HEK293 (cell line): ENCODE measurements around the gene NKAPL.

Experiments used
- EGR2 ChIP-seq: fragments of 450-650 bp; formaldehyde crosslinking; IDR thresholded peaks from 2 replicates; pipeline ENCODE4 v1.5.1; 2016; ENCODE audit warnings: low read depth, missing biosample characterization, missing genetic modification characterization
- HOXD13 ChIP-seq: sonication (generic); formaldehyde crosslinking; IDR thresholded peaks from 2 replicates; pipeline ENCODE4 v1.8.0; 2022; ENCODE audit warnings: missing genetic modification reagents, borderline replicate concordance
- PRDM6 ChIP-seq: fragments of 450-650 bp; formaldehyde crosslinking; IDR thresholded peaks from 2 replicates; pipeline ENCODE4 v1.5.1; 2017; ENCODE audit warnings: missing biosample characterization, missing genetic modification characterization
- RBAK ChIP-seq: fragments of 450-650 bp; formaldehyde crosslinking; IDR thresholded peaks from 2 replicates; pipeline ENCODE4 v1.5.1; 2016; ENCODE audit warnings: missing biosample characterization, missing genetic modification characterization
- SALL2 ChIP-seq: fragments of 450-650 bp; formaldehyde crosslinking; IDR thresholded peaks from 2 replicates; pipeline ENCODE4 v1.5.0; 2017; ENCODE audit warnings: missing biosample characterization, mild to moderate bottlenecking, missing genetic modification characterization, borderline replicate concordance
- YY2 ChIP-seq: fragments of 450-650 bp; formaldehyde crosslinking; IDR thresholded peaks from 2 replicates; pipeline ENCODE4 v1.5.1; 2016; ENCODE audit warnings: missing biosample characterization, missing genetic modification characterization
- ZBTB11 ChIP-seq: fragments of 450-650 bp; formaldehyde crosslinking; conservative IDR thresholded peaks from 2 replicates; pipeline ENCODE4 v1.5.1; 2016; ENCODE audit warnings: low read depth, missing biosample characterization, missing genetic modification characterization
- ZFHX2 ChIP-seq: fragments of 450-650 bp; formaldehyde crosslinking; conservative IDR thresholded peaks from 2 replicates; pipeline ENCODE4 v1.5.1; 2016; ENCODE audit warnings: missing biosample characterization, missing genetic modification characterization
- ZFP41 ChIP-seq: fragments of 450-650 bp; formaldehyde crosslinking; IDR thresholded peaks from 2 replicates; pipeline ENCODE4 v1.5.1; 2016; ENCODE audit warnings: missing biosample characterization, missing genetic modification characterization, borderline replicate concordance
- ZNF133 ChIP-seq: fragments of 450-650 bp; formaldehyde crosslinking; IDR thresholded peaks from 2 replicates; pipeline ENCODE4 v1.5.1; 2016; ENCODE audit warnings: missing biosample characterization, missing genetic modification characterization
- ZNF157 ChIP-seq: fragments of 450-650 bp; formaldehyde crosslinking; IDR thresholded peaks from 2 replicates; pipeline ENCODE4 v1.5.1; 2016; ENCODE audit warnings: missing biosample characterization, missing genetic modification characterization
- ZNF24 ChIP-seq: fragments of 450-650 bp; formaldehyde crosslinking; IDR thresholded peaks from 2 replicates; pipeline ENCODE4 v1.5.1; 2016; ENCODE audit warnings: missing biosample characterization, missing genetic modification characterization
- ZNF26 ChIP-seq: fragments of 450-650 bp; formaldehyde crosslinking; IDR thresholded peaks from 2 replicates; pipeline ENCODE4 v1.5.1; 2016; ENCODE audit warnings: missing biosample characterization, missing genetic modification characterization
- ZNF580 ChIP-seq: fragments of 450-650 bp; formaldehyde crosslinking; IDR thresholded peaks from 2 replicates; pipeline ENCODE4 v1.5.1; 2016; ENCODE audit warnings: missing biosample characterization, missing genetic modification characterization
- ZNF624 ChIP-seq: fragments of 450-650 bp; formaldehyde crosslinking; IDR thresholded peaks from 2 replicates; pipeline ENCODE4 v1.5.1; 2017; ENCODE audit warnings: missing biosample characterization, missing genetic modification characterization
- ZNF639 ChIP-seq: fragments of 450-650 bp; formaldehyde crosslinking; IDR thresholded peaks from 2 replicates; pipeline ENCODE4 v1.5.1; 2016; ENCODE audit warnings: missing biosample characterization, missing genetic modification characterization
- ZNF785 ChIP-seq: fragments of 450-650 bp; formaldehyde crosslinking; IDR thresholded peaks from 2 replicates; pipeline ENCODE4 v1.5.1; 2016; ENCODE audit warnings: missing biosample characterization, missing genetic modification characterization
- ZNF830 ChIP-seq: fragments of 450-650 bp; IDR thresholded peaks from 2 replicates; pipeline ENCODE4 v1.5.0; 2018; ENCODE audit warnings: missing biosample characterization, missing genetic modification characterization, low read depth, mild to moderate bottlenecking, moderate library complexity
- ZXDB ChIP-seq: fragments of 450-650 bp; formaldehyde crosslinking; IDR thresholded peaks from 2 replicates; pipeline ENCODE4 v1.5.1; 2016; ENCODE audit warnings: missing biosample characterization, missing genetic modification characterization

NKAPL gene

GRCh38 chr6:28252009-28252975 lies 6.8 kb upstream of the NKAPL start, which contains the start of gene ZKSCAN4 (continued):
- TF ChIP-seq EGR2 (tag by site-specific recombination) = no peak
- TF ChIP-seq ZXDB = peak; percentile 69; the same call in 1 of the 2 replicates
- TF ChIP-seq ZNF26 (tag by site-specific recombination) = no peak
- TF ChIP-seq ZNF830 (tag by site-specific recombination) = no peak
- no peak for TF ChIP-seq HOXD13 (CRISPR knock-in tag)
- TF ChIP-seq RBAK (tag by site-specific recombination) = no peak
- no peak for TF ChIP-seq ZNF133 (tag by site-specific recombination)
- TF ChIP-seq ZNF580 = peak; percentile 87
- TF ChIP-seq ZBTB11 (tag by site-specific recombination) = peak; percentile 98
- no peak for TF ChIP-seq ZNF157 (tag by site-specific recombination)
- peak; percentile 64 for TF ChIP-seq ZNF24 (tag by site-specific recombination)
- TF ChIP-seq ZNF624 (tag by site-specific recombination) = no peak
- TF ChIP-seq SALL2 = no peak
- TF ChIP-seq PRDM6 (tag by site-specific recombination) = 0 out of 2 replicates have a peak, but pooled peaks have one; percentile 5
- no peak for TF ChIP-seq ZFP41
- TF ChIP-seq ZNF785 (tag by site-specific recombination) = no peak
- no peak for TF ChIP-seq YY2 (tag by site-specific recombination)
- peak; percentile 50 for TF ChIP-seq ZFHX2
- peak; percentile 87 for TF ChIP-seq ZNF639
